Testis (tissue), 2 donors: ENCODE data around the gene AGR3.

Experiments used
- CTCF ChIP-seq, 3 experiments: fragments of 450-650 bp in 2 of 3; fragments of 200-600 bp in 1 of 3; sonication (generic) in 1 of 3; IDR thresholded peaks; one replicate each; pipeline ENCODE4 v1.5.1; 2016 to 2019; ENCODE audit warnings: antibody characterized with exemption in 3 of 3, mild to moderate bottlenecking in 2 of 3, moderate library complexity in 1 of 3
- POLR2A ChIP-seq: fragments of 450-650 bp; IDR thresholded peaks from one replicate; pipeline ENCODE4 v1.6.1; 2017; ENCODE audit warnings: antibody characterized with exemption, mild to moderate bottlenecking, moderate library complexity

DNA sequence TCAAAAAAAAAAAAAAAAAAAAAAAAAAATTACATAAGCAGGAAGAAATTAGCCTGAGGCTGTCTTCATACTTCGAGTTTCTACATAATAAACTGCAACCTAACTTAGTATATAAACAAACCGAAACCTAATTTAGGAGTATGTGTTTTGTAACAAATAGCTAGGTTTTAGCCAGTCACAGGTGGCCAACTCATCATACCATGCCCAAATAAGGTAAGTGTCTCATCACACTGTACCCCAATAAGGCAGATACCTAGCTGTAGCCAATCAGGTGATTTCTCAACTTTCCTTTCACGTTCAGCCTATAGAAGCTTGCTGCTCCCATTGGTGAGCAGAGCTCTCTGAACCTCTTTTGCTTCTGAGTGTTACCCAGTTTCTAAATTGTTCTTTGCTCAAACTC lies 63.1 kb downstream of the AGR3 start:
- no peak for TF ChIP-seq CTCF (IDR thresholded peaks at IDR 0.05)
- no peak for TF ChIP-seq POLR2A
